Natural killer cell (primary cell): ENCODE results near the gene EFCAB9. TPM values are rescaled to one million over a fixed set of nuclear protein-coding genes. Genes with fewer than 3 reads are reported as not detected.

ENCODE experiments used
- ATAC-seq, 3 donors: fragments of 150-1000 bp in 2 of 3; fragments of 200-7000 bp in 1 of 3; cut with Tn5 transposase; 1 replicate in 1 of 3; 2 replicates in 2 of 3; pipeline ENCODE4 v1.10.0; 2021; ENCODE audit warnings: mild to moderate bottlenecking in 2 of 3, moderate library complexity in 2 of 3
- DNase-seq, 2 donors: peaks; one replicate each; pipeline versions ENCODE4 v3.0.0 to v3.0.0-alpha.2; 2013 to 2021; ENCODE audit warnings: mixed read lengths in 1 of 2
- H3K27ac ChIP-seq: one replicate; pipeline ENCODE4 v1.5.1; 2013; ENCODE audit warnings: mild to moderate bottlenecking, low read length
- H3K27me3 ChIP-seq: one replicate; pipeline ENCODE4 v1.6.1; 2013; ENCODE audit warnings: low read length; ENCODE audit not compliant: control insufficient read depth, insufficient read depth
- H3K36me3 ChIP-seq: one replicate; pipeline ENCODE4 v1.6.1; 2013; ENCODE audit warnings: low read length; ENCODE audit not compliant: control insufficient read depth, insufficient read depth
- H3K4me1 ChIP-seq: one replicate; pipeline ENCODE4 v1.6.1; 2013; ENCODE audit warnings: low read length; ENCODE audit not compliant: control insufficient read depth, insufficient read depth
- H3K4me3 ChIP-seq: one replicate; pipeline ENCODE4 v1.5.1; 2013; ENCODE audit warnings: low read length
- H3K9me3 ChIP-seq: one replicate; pipeline ENCODE4 v1.6.1; 2013; ENCODE audit warnings: low read length; ENCODE audit not compliant: control insufficient read depth, insufficient read depth
- H3K27ac Mint-ChIP-seq, 2 donors: one replicate each; pipeline ENCODE4 v1.8.0; 2022; ENCODE audit warnings: mild to moderate bottlenecking in 2 of 2, mixed read lengths in 2 of 2, moderate library complexity in 1 of 2
- H3K27me3 Mint-ChIP-seq, 2 donors: one replicate each; pipeline ENCODE4 v1.8.0; 2022; ENCODE audit warnings: low read depth in 2 of 2, mixed read lengths in 2 of 2
- H3K36me3 Mint-ChIP-seq: one replicate; pipeline ENCODE4 v1.8.0; 2022; ENCODE audit warnings: mixed read lengths
- H3K4me1 Mint-ChIP-seq, 2 donors: one replicate each; pipeline ENCODE4 v1.8.0; 2022; ENCODE audit warnings: mixed read lengths in 2 of 2
- H3K4me3 Mint-ChIP-seq: one replicate; pipeline ENCODE4 v1.8.0; 2022; ENCODE audit warnings: mild to moderate bottlenecking, moderate library complexity, mixed read lengths
- H3K9me3 Mint-ChIP-seq, 2 donors: one replicate each; pipeline ENCODE4 v1.8.0; 2022; ENCODE audit warnings: mixed read lengths in 2 of 2
- CTCF ChIP-seq: fragments of 200-600 bp; IDR thresholded peaks from one replicate; pipeline ENCODE4 v1.8.0; 2022; ENCODE audit warnings: antibody characterized with exemption
- WGBS: methylation state at CpG from one replicate; pipeline ENCODE4 v1.1.7; 2013; ENCODE audit warnings: missing lambda C conversion rate; ENCODE audit not compliant: insufficient coverage; 5-methylcytosine and 5-hydroxymethylcytosine counted together
- intact Hi-C: fragments of 100-400 bp; cut with micrococcal nuclease; formaldehyde crosslinking; loops from one replicate; pipeline ENCODE4 v1.14.2; 2022
- total RNA-seq, 4 donors: library from RNA; stranded (reverse); fragments of 120-200 nt in 1 of 4; gene quantifications; one replicate each; pipeline versions ENCODE4 v1.2.3 to v1.2.4, GENCODE V29; 2013 to 2022

Gene EFCAB9
- total RNA-seq, 3 donors from 2014 or later (not counting 1 experiment from before 2014, with no cell fraction given): not detected

- H3K27me3 ChIP-seq: no peaks in the 10 kb centered on the region
- intact Hi-C loops: loop anchor here (5.0 to 10.0 kb wide), 2 partner anchors 99 to 179 kb away; partner anchors contain the start of genes FBXW11 and UBTD2
- Mint-ChIP-seq H3K36me3 (no peaks in the 10 kb centered on the region), H3K4me3 (peak overlapping the region; percentile 98), H3K4me1 (peaks cover 44 to 45% of the 10 kb centered on the region in 2 donors), H3K9me3 (no peaks in the 10 kb centered on the region), H3K27me3 (no peaks in the 10 kb centered on the region), H3K27ac (peak overlapping the region; percentile 97 to 98)
- peak overlapping the region; percentile 85 for H3K27ac ChIP-seq
- H3K4me1 ChIP-seq: peaks cover 51% of the 10 kb centered on the region
- DNase-seq: peak in 1 of 2 donors; percentile 36
- TF ChIP-seq CTCF: no peak
- no peaks in the 10 kb centered on the region for H3K9me3 ChIP-seq
- peaks cover 9% of the 10 kb centered on the region for H3K36me3 ChIP-seq
- no peak for ATAC-seq
- WGBS: 10% methylated on average over 12 of the region's 13 CpGs
- peak overlapping the region; percentile 66 for H3K4me3 ChIP-seq
These were observed 7.8 kb upstream of the EFCAB9 start for GRCh38 chr5:172186114-172186695.

GRCh38 chr5:172187118-172188032 lies 6.6 kb upstream of the EFCAB9 start:
- under 1% methylated on average over 66 of the region's 66 CpGs for WGBS
- peak; percentile 65 to 86 for DNase-seq
- peak overlapping the region; percentile 97 to 98 for H3K27ac Mint-ChIP-seq
- no peak for TF ChIP-seq CTCF
- no peaks in the 10 kb centered on the region for H3K27me3 Mint-ChIP-seq
- Histone ChIP-seq H3K4me1 (peaks cover 39% of the 10 kb centered on the region), H3K36me3 (peaks cover 9% of the 10 kb centered on the region), H3K4me3 (peak overlapping the region; percentile 66), H3K27ac (peak overlapping the region; percentile 85), H3K9me3 (no peaks in the 10 kb centered on the region), H3K27me3 (no peaks in the 10 kb centered on the region)
- peak overlapping the region; percentile 98 for H3K4me3 Mint-ChIP-seq
- H3K36me3 Mint-ChIP-seq: no peaks in the 10 kb centered on the region
- H3K9me3 Mint-ChIP-seq: no peaks in the 10 kb centered on the region
- intact Hi-C loops: loop anchor here (1.0 to 10.0 kb wide), 6 partner anchors 8 to 180 kb away; partner anchors contain the start of genes FBXW11 and UBTD2
- ATAC-seq: peak; percentile 23 to 57 (median 41)
- peaks cover 43 to 44% of the 10 kb centered on the region in 2 donors for H3K4me1 Mint-ChIP-seq

DNA sequence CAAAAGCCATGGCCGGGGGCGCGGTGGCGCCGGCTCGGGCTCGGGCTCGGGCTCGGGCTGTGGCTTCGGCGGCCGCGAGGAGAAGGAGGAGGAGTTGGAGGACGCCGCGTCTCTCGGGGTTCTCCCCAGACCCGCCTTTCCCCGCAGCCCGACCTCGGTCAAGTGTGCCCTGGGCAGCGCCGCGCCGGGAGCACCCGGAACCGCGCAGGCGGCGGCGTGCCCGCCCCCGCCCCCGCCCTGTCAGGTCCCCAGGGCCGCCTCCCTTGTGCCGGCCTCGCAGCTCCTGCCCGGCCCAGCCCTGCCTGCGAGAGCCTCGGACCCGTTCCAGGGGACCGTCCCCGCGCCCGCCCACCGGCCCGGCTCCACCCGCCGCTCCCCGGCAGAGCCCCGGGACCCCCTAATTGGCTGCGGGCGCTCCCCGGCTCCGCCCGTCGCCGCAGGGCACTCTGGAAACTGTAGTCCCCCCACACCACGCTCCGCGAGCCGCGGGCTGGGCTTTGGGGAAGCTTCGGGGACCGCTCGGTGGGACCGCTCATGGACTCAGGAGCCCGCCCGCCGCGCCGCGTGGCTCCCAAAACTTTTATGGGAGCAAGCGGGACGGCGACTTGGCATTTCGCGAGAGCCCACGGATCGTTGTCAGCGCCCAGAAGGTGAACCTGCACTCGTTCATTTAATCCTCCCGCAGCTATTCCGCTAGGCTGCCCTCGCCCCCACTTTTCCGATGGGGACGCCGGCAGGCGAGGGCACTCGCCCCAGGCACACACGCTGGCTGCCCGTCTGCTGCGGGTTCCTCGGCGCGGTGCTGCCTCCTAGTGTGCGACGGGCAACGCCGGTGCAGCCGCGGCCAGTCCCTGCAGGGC lies 5.7 kb upstream of the EFCAB9 start, which contains the start of gene STK10:
Gene STK10, minus strand, starts transcription at position 192 of the 860 bp plus-strand sequence. Its CDS starts 182 bp downstream, at position 10.
- H3K4me1 Mint-ChIP-seq: peaks cover 39 to 40% of the 10 kb centered on the region in 2 donors

More for the DNA sequence above, 5.7 kb upstream of the EFCAB9 start, which contains the start of gene STK10:
- Mint-ChIP-seq H3K27me3 (no peaks in the 10 kb centered on the region), H3K27ac (peak within 1 kb of the TSS; percentile 97 to 98), H3K36me3 (no peaks in the 10 kb centered on the region), H3K4me3 (peak within 1 kb of the TSS; percentile 98), H3K9me3 (no peaks in the 10 kb centered on the region)
- H3K27me3 ChIP-seq: no peaks in the 10 kb centered on the region
- peaks cover 9% of the 10 kb centered on the region for H3K36me3 ChIP-seq
- peak; percentile 65 to 85 (median 76) for ATAC-seq
- peaks cover 30% of the 10 kb centered on the region for H3K4me1 ChIP-seq
- peak within 1 kb of the TSS; percentile 85 for H3K27ac ChIP-seq
- intact Hi-C loops: loop anchor here (1.0 to 10.0 kb wide), 5 partner anchors 75 to 181 kb away; partner anchors contain the start of genes FBXW11 and UBTD2
- H3K4me3 ChIP-seq: peak within 1 kb of the TSS; percentile 66
- under 1% methylated on average over 102 of the region's 102 CpGs for WGBS
- TF ChIP-seq CTCF: peak; percentile 86
- DNase-seq: peak; percentile 87 to 95
- H3K9me3 ChIP-seq: no peaks in the 10 kb centered on the region
